NCI-H1694 treated with DMSO at 0.1 percent for 48 hours (cell line): ENCODE results near the gene FANCD2.
"Not testable (repeated sequence)": the region's sequence is repeated elsewhere in the genome, so short reads cannot be mapped to it uniquely, and the experiment has no call there.

Source experiments
- DNase-seq: peaks from one replicate; lab custom pipeline; 2025; lab: John Stamatoyannopoulos, UW

Gene FANCD2

DNA sequence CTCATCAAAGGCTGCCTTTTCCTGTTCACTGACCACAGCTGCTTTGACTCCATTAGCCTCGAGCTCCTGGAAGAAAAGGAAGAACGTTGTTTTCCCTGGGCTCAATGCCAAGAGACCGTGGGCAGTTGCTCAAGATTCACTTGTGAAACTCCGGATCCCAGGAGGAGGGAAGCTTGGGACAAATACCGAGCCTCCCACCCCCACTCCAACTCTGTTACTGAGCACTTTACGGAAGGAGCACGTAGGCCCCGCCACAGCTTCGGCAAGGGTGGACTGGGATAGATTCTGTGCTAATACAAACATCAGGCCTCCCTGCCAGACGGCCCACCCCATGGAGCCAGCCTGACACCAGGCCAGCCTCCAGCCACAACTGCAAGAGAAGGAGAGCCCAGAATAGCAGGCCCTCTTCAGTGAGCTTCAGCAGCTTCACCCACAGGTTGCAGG, 10.8 kb upstream of the FANCD2 start:
- no peak for DNase-seq

- no peak for DNase-seq
Measured at GRCh38 chr3:10017636-10018292, 8.5 kb upstream of the FANCD2 start.

GRCh38 chr3:10018806-10019205, 7.4 kb upstream of the FANCD2 start:
- not testable (repeated sequence) for DNase-seq

DNA sequence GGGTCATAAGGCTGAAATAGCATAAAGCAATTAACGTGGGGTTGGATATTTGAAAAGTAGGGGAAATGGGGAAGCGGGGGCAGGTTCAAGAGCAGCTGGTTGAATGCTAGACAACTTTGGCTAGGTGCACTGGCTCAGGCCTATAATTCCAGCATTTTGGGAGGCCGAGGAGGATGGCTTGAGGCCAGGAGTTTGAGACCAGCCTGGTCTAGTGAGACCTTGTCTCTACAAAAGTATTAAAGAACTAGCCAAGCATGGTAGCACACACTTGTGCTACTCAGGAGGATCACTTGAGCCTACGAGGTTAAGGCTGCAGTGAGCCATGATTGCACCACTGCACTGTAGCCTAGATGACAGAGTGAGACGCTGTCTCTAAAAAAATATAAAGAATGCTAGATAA, 6.9 kb upstream of the FANCD2 start:
- DNase-seq, result no peak

- DNase-seq, result no peak
Measured at GRCh38 chr3:10021856-10022775, 4.1 kb upstream of the FANCD2 start.

GRCh38 chr3:10023587-10024310, 2.5 kb upstream of the FANCD2 start:
- no peak for DNase-seq

DNA sequence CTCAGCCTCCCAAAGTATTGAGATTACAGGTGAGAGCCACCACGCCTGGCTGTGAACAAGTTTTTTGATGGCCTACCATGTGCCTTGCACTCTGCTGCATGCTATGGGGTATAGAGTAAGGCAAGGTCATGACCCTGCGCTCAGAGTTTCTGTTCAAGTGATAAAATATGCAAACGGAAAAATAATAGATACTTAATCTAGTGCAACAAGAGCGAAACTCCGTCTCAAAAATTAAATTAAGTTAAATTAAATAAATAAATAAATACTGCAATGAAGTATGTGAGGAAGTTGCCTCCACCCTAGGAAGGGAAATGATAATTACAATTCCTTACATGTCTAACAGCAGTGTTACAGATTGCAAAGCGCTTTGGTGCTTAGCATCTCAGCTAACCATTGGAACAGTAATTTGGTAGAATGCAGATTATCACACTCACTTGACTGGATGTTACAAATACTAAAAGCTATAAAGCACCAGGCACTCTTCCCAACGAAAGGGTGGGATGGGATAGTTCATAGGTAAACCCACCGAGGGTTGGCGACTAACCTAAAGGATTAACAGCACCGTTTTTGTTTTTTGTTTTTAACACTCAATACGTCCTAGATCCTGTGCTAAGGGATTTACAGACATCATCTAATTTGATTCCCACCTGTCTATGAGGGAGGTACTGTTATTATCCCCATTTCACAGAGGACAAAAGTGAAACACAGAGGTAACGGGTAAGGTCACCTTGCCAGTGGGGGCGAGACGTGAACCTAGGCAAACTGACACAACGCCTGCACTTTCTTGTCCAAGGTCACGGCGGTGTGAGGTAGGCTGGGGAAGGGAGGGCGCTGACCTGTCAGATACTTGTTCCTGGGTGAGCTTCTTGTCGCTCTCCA, 793 bp upstream of the FANCD2 start:
- no peak for DNase-seq

- DNase-seq, result no peak
Measured at GRCh38 chr3:10041034-10041433, 14.8 kb downstream of the FANCD2 start.

DNA sequence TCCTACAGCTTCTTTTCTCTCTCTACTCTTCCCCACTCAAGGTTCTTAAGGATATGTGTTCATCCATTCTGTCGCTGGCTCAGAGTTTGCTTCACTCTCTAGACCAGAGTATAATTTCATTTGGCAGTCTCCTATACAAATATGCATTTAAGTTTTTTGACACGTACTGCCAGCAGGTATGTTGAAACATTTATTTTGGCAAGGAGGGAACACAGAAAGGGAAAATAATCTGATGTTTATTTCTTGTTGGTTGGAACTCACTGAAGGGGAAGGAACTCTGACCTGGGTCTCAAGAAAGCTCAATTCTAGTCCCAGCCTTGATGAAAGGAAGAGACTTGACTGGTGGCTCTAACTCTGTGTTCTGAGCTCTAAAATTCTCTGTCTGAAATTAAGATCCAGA, 21.6 kb downstream of the FANCD2 start:
- DNase-seq, result no peak

DNA sequence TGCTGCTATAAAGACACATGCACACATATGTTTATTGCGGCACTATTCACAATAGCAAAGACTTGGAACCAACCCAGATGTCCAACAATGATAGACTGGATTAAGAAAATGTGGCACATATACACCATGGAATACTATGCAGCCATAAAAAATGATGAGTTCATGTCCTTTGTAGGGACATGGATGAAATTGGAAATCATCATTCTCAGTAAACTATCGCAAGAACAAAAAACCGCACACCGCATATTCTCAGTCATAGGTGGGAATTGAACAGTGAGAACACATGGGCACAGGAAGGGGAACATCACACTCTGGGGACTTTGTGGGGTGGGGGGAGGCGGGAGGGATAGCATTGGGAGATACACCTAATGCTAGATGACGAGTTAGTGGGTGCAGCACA, 26.8 kb downstream of the FANCD2 start:
- not testable (repeated sequence) for DNase-seq

GRCh38 chr3:10055097-10055496, 28.9 kb downstream of the FANCD2 start:
- DNase-seq, result no peak

DNA sequence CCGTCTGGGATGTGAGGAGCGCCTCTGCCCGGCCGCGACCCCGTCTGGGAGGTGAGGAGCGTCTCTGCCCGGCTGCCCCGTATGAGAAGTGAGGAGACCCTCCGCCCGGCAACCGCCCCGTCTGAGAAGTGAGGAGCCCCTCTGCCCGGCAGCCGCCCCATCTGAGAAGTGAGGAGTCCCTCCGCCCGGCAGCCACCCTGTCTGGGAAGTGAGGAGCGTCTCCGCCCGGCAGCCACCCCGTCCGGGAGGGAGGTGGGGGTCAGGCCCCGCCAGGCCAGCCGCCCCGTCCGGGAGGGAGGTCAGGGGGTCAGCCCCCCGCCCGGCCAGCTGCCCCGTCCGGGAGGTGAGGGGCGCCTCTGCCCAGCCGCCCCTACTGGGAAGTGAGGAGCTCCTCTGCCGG, 43.8 kb downstream of the FANCD2 start:
- not testable (repeated sequence) for DNase-seq

- DNase-seq, result no peak
Measured at GRCh38 chr3:10074666-10075065, 48.4 kb downstream of the FANCD2 start.

- DNase-seq, result no peak
Measured at GRCh38 chr3:10081871-10082270, 55.6 kb downstream of the FANCD2 start.

DNA sequence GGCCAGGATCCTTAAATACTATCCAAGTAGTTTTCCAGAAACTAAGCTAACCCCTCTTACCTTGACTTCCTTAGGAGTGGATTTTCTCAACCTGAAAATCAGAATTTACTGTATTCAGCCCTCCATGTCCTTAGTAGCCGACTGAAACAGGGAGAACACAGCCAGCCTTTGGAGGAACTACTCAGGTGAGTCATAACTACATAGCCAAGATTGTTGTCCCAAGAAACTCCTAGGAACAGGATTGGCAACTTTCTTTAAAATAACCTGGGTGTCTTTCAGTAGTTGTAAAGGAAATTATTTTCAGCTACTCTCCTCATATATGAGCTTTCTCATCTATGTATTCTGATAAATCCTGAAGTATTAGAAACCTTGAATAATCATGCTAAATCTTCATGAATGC, 59.5 kb downstream of the FANCD2 start:
- no peak for DNase-seq

GRCh38 chr3:10088256-10088655, 62.0 kb downstream of the FANCD2 start:
- no peak for DNase-seq

DNA sequence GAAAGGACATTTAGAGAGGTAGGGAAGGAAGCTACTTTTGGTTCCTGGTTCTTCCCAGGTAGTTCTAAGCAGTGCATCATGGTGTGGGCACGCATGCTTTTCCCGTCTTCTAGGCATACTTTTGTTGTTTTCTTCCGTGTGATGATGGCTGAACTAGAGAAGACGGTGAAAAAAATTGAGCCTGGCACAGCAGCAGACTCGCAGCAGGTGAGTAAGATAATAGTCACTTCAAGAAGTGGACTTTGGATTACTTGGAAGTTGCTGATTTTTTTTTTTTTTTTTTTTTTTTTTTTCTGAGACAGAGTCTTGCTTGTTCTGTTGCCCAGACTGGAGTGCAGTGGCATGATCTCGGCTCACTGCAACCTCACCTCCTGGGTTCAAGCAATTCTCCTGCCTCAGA, 63.9 kb downstream of the FANCD2 start:
- no peak for DNase-seq

GRCh38 chr3:10090774-10091173, 64.5 kb downstream of the FANCD2 start:
- not testable (repeated sequence) for DNase-seq

- not testable (repeated sequence) for DNase-seq
Measured at GRCh38 chr3:10091387-10091786, 65.2 kb downstream of the FANCD2 start.

DNA sequence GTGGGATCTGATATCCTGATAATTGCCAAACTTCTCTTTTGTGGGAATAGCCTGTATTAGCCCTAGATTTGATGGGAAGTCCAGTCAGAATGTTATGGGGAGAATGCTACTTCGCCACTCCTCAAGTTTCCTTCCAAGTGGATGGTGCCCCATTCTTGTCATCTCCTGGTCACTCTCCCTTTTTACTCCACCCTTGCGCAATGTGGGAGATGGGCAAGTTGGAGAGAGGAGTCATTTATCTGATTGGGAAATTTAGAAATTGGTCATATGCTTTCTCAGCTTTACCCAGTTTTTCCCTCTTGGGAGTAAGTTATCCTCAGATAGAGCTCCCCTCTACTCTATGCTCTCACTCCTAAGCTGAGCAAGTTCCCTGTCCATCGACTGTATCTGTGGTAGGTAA, 67.4 kb downstream of the FANCD2 start:
- DNase-seq, result no peak

DNA sequence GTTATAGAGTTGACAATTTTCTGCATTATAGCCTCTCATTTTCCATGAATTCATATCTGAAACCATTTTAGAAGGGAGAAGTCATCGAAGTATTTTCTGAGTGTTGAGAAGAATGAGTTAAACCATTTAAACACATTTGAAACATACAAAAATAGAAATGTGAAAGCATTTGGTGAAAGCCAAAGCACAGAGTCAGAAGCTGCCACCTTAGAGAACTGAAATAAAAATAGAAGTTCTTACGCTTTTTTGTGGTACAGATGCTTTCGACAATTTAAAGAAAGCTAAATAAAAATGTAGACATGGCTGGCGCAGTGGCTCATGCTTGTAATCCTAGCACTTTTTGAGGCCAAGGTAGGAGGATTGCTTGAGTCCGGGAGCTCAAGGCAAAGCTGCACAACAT, 72.8 kb downstream of the FANCD2 start:
- no peak for DNase-seq

DNA sequence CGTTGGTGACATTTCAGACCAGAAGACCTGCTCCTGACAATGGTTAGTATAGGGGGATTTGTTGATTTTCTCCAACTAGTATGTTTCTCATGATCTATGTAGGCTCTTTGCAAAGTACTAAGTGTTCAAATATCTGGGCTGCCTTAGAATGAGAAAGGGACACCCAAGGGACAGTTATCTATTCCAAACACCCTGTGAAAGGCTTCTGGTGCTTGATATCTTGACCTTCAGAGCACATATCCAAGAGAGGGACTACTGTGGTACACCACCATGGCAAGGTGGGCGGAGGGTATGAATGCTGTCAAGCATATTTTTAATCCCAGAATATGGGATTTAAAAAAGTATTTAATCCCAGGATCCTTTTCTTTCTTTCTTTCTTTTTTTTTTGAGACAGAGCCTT, 80.7 kb downstream of the FANCD2 start:
- no peak for DNase-seq
